Measurements from ENCODE around the gene TMEM61. TPM values are rescaled to one million over a fixed set of nuclear protein-coding genes. Genes with fewer than 3 reads are reported as not detected.

The TMEM61 gene
- total RNA-seq, 2 experiments from 2014 or later, result not detected

- Mint-ChIP-seq H3K36me3 (no peaks in the 10 kb centered on the region), H3K9me3 (no peaks in the 10 kb centered on the region), H3K27ac (no peak overlapping the region), H3K4me1 (peaks cover 11% of the 10 kb centered on the region), H3K27me3 (peaks cover 17% of the 10 kb centered on the region), H3K4me3 (no peak overlapping the region)
- POLR2A ChIA-PET, result no interaction called here
- ATAC-seq (ENCODE audit: low read depth) (no peak), DNase-seq (no peak)
These were observed 10.5 kb upstream of the TMEM61 start for GRCh38 chr1:54969879-54970278.

DNA sequence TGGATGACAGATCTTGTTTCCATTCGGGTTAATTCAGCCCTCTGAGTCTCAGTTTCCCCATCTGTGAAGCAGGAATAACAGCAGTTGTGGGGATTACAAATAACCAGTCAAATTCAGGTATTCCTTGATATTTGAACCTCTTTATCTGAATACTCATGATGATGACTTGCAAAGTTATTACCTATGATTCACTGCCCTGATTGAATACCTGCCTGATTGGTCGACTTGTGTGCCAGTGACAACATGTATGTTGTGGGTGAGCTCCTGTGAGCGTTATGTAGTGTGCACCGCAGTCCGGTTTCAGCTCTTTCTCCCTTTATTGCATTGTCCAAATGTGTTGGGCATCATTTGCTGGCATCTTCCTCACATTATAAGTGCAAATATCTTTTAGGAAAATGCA is 9.5 kb upstream of the TMEM61 start:
- DNase-seq, result no peak
- Mint-ChIP-seq H3K27ac (no peak overlapping the region), H3K27me3 (peaks cover 25% of the 10 kb centered on the region), H3K9me3 (no peaks in the 10 kb centered on the region), H3K36me3 (no peaks in the 10 kb centered on the region), H3K4me1 (peaks cover 7% of the 10 kb centered on the region), H3K4me3 (no peak overlapping the region)
- POLR2A ChIA-PET, result no interaction called here
- ATAC-seq (ENCODE audit: low read depth), result no peak

- no peak for ATAC-seq (ENCODE audit: low read depth)
- Mint-ChIP-seq H3K9me3 (no peaks in the 10 kb centered on the region), H3K4me1 (peaks cover 2% of the 10 kb centered on the region), H3K36me3 (no peaks in the 10 kb centered on the region), H3K4me3 (no peak overlapping the region), H3K27ac (no peak overlapping the region), H3K27me3 (peaks cover 26% of the 10 kb centered on the region)
- POLR2A ChIA-PET, result no interaction called here
- DNase-seq, result no peak
These were observed 9.1 kb upstream of the TMEM61 start for GRCh38 chr1:54971317-54971791.

DNA sequence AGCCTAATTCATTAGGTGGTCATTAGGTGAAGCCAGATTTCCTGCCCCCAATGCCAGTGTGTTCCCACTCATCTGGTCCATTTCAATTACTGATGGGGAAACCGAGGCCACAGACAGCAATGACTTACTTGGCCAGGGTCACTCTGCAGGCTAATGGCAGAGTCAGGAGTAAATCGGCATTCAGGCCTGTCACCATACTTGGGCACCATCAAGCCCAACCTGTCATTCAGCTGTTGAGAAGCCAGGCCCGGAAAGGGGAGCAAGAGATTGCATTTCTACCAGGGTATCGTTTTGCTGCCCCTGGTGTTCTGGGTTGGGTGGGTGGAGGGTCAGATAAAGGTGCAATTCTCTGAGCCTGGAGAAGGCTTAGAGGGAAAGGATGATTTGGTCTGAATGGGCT is 8.0 kb upstream of the TMEM61 start:
- ATAC-seq (ENCODE audit: low read depth) (no peak), DNase-seq (no peak)
- Mint-ChIP-seq H3K27ac (no peak overlapping the region), H3K4me1 (peaks cover 2% of the 10 kb centered on the region), H3K4me3 (no peak overlapping the region), H3K36me3 (no peaks in the 10 kb centered on the region), H3K27me3 (peaks cover 28% of the 10 kb centered on the region), H3K9me3 (no peaks in the 10 kb centered on the region)
- POLR2A ChIA-PET, result no interaction called here

GRCh38 chr1:54973205-54973921 is 7.1 kb upstream of the TMEM61 start:
- no peak for ATAC-seq (ENCODE audit: low read depth)
- H3K4me1 Mint-ChIP-seq, result peaks cover 2% of the 10 kb centered on the region
- H3K4me3 Mint-ChIP-seq, result no peak overlapping the region
- no peak overlapping the region for H3K27ac Mint-ChIP-seq
- no peaks in the 10 kb centered on the region for H3K9me3 Mint-ChIP-seq
- DNase-seq, result no peak
- no peaks in the 10 kb centered on the region for H3K36me3 Mint-ChIP-seq
- peaks cover 31% of the 10 kb centered on the region for H3K27me3 Mint-ChIP-seq
- POLR2A ChIA-PET, result no interaction called here

DNA sequence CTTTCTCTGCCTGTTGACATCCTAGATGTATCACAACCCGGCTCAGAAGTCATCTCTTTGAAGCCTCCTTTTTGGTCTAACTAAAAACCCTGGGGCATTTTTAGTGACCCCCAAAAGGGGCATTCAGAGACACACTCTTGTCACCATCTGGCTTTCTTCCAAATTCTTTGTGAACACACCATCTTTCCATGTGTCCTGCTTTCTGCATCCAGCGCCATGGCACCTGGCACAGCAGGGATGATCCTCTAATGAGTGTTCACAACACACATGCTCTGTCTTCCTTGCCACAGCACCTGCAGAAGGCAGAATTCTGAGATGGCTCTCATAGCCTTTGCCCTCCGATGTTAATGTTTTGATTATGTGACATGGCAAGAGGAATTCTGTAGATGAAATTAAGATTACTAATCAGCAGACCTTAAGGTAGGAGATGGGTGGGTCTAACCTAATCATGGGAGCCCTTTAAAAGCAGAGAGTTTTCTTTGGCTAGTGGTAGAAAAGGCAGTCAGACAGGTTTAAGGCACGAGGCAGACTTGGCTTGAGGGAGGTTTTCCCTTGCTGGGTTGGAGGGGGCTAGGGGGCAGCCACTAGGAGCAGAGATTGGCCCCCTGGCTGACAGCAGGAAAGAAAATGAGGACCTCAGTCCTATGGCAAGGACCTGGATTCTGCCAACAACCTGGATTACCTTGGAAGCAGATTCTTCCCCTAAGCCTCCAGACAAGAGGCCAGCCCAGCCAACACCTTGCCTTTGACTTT is 4.9 kb upstream of the TMEM61 start:
- H3K4me1 Mint-ChIP-seq, result peaks cover 2% of the 10 kb centered on the region
- no peak overlapping the region for H3K27ac Mint-ChIP-seq
- H3K36me3 Mint-ChIP-seq, result no peaks in the 10 kb centered on the region
- peaks cover 42% of the 10 kb centered on the region for H3K27me3 Mint-ChIP-seq
- no peak for ATAC-seq (ENCODE audit: low read depth)
- no peak for DNase-seq
- POLR2A ChIA-PET, result no interaction called here
- H3K9me3 Mint-ChIP-seq, result no peaks in the 10 kb centered on the region
- no peak overlapping the region for H3K4me3 Mint-ChIP-seq

GRCh38 chr1:54976747-54977146 is 3.7 kb upstream of the TMEM61 start:
- Mint-ChIP-seq H3K27ac (no peak overlapping the region), H3K9me3 (no peaks in the 10 kb centered on the region), H3K27me3 (peaks cover 50% of the 10 kb centered on the region), H3K36me3 (no peaks in the 10 kb centered on the region), H3K4me3 (no peak overlapping the region), H3K4me1 (no peaks in the 10 kb centered on the region)
- no peak for ATAC-seq (ENCODE audit: low read depth)
- DNase-seq, result no peak
- POLR2A ChIA-PET, result no interaction called here

- Mint-ChIP-seq H3K4me3 (no peak overlapping the region), H3K4me1 (no peaks in the 10 kb centered on the region), H3K9me3 (no peaks in the 10 kb centered on the region), H3K36me3 (no peaks in the 10 kb centered on the region), H3K27ac (no peak overlapping the region), H3K27me3 (peaks cover 56% of the 10 kb centered on the region)
- POLR2A ChIA-PET, result no interaction called here
- DNase-seq, result no peak
- ATAC-seq (ENCODE audit: low read depth), result no peak
These were observed 2.7 kb upstream of the TMEM61 start for GRCh38 chr1:54977533-54978297.

GRCh38 chr1:54978528-54979326 is 1.7 kb upstream of the TMEM61 start:
- Mint-ChIP-seq H3K27ac (no peak overlapping the region), H3K4me3 (no peak overlapping the region), H3K9me3 (no peaks in the 10 kb centered on the region), H3K36me3 (no peaks in the 10 kb centered on the region), H3K27me3 (peaks cover 53% of the 10 kb centered on the region), H3K4me1 (no peaks in the 10 kb centered on the region)
- DNase-seq (no peak), ATAC-seq (ENCODE audit: low read depth) (no peak)
- POLR2A ChIA-PET, result no interaction called here

DNA sequence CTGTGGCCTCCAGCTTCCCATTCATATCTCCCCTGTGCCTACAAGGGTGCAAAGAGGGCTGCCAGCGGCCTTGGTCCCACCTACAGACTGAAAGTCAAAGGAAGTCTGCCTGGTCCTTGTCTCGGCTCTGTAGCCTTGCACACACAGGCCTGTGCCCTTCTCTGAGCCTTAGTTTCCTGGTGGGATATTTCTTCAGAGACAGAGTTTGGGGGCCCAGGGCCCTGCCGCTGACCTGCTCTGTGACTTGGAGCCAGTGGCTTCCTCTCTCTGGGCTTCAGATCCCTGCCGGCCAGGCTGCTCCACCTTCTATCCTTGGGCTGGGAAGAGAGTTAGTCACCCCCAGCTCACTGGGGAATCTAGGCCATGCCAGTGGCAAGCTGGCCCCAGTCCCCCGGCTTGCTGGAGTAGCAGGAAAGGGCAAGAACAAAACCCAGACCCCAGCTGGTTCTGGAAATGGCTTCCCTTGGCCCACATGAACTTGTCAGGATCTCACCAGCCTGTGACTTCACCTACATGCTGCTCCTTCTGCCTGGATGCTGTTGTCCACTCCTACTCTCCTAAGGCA is 1.0 kb upstream of the TMEM61 start:
- peaks cover 50% of the 10 kb centered on the region for H3K27me3 Mint-ChIP-seq
- POLR2A ChIA-PET, result no interaction called here

GRCh38 chr1:54980046-54980527 is 341 bp upstream of the TMEM61 start:
- H3K4me1 Mint-ChIP-seq, result no peaks in the 10 kb centered on the region
- ATAC-seq (ENCODE audit: low read depth) (no peak), DNase-seq (no peak)
- POLR2A ChIA-PET, result no interaction called here
- no peak overlapping the region for H3K4me3 Mint-ChIP-seq
- H3K27me3 Mint-ChIP-seq, result peaks cover 47% of the 10 kb centered on the region
- no peak overlapping the region for H3K27ac Mint-ChIP-seq
- H3K36me3 Mint-ChIP-seq, result no peaks in the 10 kb centered on the region
- no peaks in the 10 kb centered on the region for H3K9me3 Mint-ChIP-seq

More for the DNA sequence above, 1.0 kb upstream of the TMEM61 start:
- H3K27ac Mint-ChIP-seq, result no peak overlapping the region
- H3K9me3 Mint-ChIP-seq, result no peaks in the 10 kb centered on the region
- DNase-seq (no peak), ATAC-seq (ENCODE audit: low read depth) (no peak)
- no peak overlapping the region for H3K4me3 Mint-ChIP-seq
- no peaks in the 10 kb centered on the region for H3K4me1 Mint-ChIP-seq
- no peaks in the 10 kb centered on the region for H3K36me3 Mint-ChIP-seq

DNA sequence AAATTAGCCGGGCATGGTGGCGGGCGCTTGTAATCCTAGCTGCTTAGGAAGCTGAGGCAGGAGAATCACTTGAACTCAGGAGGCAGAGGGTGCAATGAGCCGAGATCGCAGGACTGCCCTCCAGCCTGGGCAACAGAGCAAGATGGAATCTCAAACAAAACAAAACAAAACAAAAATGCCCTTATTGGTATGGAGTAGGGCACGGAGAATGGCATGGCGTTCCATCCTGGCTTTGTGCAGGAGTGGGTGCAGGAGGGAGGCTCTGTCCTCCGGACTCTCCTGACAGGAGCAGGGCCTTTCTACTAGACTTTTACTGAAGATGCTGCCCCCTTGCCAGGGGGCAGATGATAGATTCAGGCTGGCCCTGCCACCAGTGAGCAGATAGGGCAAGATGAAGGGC is 1.0 kb downstream of the TMEM61 start:
- Mint-ChIP-seq H3K36me3 (no peaks in the 10 kb centered on the region), H3K4me3 (no peak overlapping the region), H3K9me3 (no peaks in the 10 kb centered on the region), H3K27me3 (peaks cover 40% of the 10 kb centered on the region), H3K4me1 (no peaks in the 10 kb centered on the region), H3K27ac (no peak overlapping the region)
- ATAC-seq (ENCODE audit: low read depth), result no peak
- no peak for DNase-seq
- POLR2A ChIA-PET, result no interaction called here

DNA sequence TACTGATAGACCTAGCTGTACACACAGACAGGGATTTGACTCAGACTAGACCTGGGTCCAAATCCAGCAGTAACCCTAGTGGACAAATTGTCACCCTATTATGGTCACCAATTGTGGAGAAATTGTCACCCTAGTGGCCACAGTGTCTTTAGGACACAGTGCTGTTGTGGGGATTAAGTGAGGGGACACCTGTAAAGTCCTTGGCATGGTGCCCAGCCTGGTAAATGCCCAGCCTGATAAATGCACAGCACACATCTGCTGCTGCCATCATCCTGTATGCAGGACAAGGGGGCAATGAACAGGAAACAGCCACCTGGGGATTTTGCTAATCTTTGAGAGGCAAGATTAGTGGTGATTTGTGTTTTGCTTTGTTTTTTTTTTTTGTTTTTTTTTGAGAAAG is 2.3 kb downstream of the TMEM61 start:
- no peaks in the 10 kb centered on the region for H3K9me3 Mint-ChIP-seq

More for the DNA sequence above, 2.3 kb downstream of the TMEM61 start:
- Mint-ChIP-seq H3K4me1 (no peaks in the 10 kb centered on the region), H3K27ac (no peak overlapping the region), H3K36me3 (no peaks in the 10 kb centered on the region), H3K27me3 (peaks cover 38% of the 10 kb centered on the region), H3K4me3 (no peak overlapping the region)
- DNase-seq (no peak), ATAC-seq (ENCODE audit: low read depth) (no peak)
- POLR2A ChIA-PET, result no interaction called here
